GM12874 (cell line): ENCODE measurements around the gene NOL6.

Source experiments
- TF ChIP-seq, protein P1 (sequence below): IDR thresholded peaks from 2 replicates; pipeline ENCODE4 v1.5.1; 2011; ENCODE audit warnings: low read depth, mild to moderate bottlenecking, control low read depth, low read length, moderate library complexity; ENCODE audit not compliant: insufficient read depth

Gene NOL6

DNA sequence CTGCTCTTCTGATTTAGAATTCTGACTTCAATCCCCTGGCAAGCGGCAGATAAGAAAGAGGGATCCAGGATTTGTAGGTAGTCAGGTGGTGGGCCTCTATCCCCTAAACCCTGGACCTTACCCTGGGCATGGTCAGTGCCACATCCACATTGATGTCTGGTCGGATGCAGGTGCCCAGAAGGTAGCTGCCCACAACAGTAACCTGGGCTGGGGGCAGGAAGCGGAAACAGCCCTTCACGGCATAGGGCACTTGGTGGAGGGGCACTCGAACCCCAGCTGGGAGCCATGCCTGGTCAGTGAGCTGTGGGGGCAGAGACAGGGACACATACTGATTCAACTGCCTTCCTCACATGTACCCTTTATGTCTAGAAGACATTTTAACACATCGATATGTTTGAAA, 3.8 kb downstream of the NOL6 start:
- TF ChIP-seq, protein P1, sequence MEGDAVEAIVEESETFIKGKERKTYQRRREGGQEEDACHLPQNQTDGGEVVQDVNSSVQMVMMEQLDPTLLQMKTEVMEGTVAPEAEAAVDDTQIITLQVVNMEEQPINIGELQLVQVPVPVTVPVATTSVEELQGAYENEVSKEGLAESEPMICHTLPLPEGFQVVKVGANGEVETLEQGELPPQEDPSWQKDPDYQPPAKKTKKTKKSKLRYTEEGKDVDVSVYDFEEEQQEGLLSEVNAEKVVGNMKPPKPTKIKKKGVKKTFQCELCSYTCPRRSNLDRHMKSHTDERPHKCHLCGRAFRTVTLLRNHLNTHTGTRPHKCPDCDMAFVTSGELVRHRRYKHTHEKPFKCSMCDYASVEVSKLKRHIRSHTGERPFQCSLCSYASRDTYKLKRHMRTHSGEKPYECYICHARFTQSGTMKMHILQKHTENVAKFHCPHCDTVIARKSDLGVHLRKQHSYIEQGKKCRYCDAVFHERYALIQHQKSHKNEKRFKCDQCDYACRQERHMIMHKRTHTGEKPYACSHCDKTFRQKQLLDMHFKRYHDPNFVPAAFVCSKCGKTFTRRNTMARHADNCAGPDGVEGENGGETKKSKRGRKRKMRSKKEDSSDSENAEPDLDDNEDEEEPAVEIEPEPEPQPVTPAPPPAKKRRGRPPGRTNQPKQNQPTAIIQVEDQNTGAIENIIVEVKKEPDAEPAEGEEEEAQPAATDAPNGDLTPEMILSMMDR: no peak

GRCh38 chr9:33468797-33469621, 4.7 kb downstream of the NOL6 start:
- TF ChIP-seq, protein P1: no peak

GRCh38 chr9:33468215-33468730, 5.5 kb downstream of the NOL6 start:
- TF ChIP-seq, protein P1: no peak

DNA sequence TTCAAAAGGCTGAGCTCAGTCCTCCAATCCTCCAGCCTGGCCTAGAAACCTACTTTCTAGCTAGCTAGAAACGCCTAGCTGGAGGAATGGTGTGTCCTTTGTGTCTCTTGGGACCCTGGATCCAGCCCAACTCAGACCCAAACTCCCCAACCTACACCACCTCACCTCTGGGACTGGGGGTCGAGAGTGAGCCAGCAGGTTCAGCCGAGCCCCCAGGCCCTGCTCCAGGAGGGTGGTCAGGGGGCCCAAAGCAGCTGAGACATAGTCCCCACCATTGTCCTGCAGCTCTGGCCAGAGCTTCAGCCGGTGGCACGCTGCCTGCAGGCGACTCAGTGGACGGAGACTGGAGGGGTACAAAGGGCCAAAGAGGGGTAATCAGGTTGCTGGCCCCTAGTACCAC, 6.2 kb downstream of the NOL6 start:
- TF ChIP-seq, protein P1: no peak

DNA sequence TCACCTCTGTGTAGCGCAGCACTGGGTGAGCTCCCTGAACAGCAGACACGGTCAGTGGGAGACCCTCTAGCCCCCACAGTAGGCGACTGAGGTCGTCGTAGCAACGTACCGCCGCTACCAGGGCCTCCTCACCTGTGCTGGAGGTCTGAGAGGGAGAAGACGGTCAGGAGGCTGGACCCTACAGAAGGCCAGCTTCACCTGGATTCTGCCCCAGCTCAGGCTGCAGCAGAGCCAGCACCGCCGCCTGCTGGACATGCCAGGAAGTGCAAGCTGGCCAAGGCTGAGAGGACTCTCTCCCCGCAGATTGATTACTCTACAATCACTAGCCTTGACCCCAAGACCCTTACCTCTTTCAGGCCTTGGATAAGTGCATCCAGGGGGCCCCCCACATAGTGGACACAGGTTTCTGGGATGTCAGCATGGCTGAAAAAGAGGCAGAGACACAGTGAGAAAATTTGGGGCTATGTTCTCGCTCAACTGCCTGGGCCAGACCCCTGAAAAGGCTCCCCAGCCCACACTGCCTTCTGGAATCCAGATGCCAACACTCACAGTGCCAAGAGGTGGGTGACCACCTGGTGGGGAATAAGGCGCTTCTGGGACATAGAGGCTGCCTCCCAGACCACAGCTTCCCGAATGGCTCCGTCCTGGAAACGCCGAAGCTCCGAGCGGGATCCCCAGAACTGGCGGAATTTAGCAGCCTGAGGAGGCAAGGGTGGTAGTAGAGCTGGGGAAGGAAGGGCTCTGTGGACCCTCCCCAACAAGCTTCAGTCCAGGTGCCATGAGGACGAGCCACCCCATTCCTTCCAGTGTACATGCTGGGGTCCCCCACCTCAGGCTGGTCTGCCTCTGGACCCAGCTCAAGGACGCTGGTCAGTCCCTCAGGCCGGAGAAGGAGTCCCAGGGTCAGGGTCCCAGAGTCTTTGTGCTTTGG, 6.9 kb downstream of the NOL6 start:
- TF ChIP-seq, protein P1: peak; percentile 99

DNA sequence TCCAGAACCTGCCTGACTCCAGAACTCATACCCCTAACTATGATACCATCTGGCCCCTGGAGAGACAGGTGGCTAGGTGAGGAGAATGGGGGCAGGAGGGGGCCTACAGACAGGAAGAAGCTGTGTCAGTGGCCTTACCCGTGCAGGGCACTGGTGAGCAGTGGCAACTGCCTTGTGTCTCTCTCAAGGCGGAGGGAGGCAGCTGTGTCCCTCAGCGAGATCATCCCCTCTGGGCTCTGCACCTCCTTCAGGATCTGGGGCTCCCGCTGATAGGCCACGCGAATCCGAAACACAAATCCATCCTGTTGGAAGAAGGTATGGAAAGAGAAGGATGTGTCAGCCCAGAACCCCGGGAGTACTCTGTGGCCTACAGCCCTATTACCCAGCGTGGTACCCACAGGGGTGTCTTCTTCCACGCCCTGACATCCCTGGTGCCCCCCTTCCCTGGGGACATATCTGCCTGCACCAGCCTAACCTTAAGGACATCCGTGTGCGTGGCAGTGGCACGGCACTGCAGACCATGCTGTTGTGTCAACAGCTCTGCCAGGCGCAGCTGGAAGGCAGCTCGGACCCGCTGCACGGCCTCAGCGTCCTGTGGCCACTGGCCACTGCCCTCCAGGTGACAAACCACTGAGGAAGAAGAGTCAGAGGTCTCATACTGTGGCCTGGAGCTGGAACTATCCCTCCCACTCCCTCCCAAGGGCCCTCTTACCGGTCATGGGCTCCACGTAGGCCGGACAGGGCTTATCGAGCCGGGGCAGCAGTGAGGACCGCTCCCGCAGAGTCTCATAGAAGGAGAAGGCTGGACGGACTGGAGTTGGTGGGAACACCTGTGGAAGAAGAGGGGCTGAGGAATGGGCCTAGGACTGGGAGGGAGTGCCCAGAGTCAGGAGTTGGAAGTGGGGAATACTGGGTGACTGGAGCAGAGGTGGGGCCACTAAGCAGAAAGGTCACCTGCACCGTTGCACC, 7.8 kb downstream of the NOL6 start:
- TF ChIP-seq, protein P1: no peak
